Activated CD4-positive, alpha-beta T cell treated with anti-CD3 and anti-CD28 coated beads, Interleukin-2, amount 50 U/mL, for 4 hours (primary cell): ENCODE data around the gene NAA25.
"Not testable (repeated sequence)": the region's sequence is repeated elsewhere in the genome, so short reads cannot be mapped to it uniquely, and the experiment has no call there.

Experiments used
- DNase-seq, 2 experiments: peaks; one replicate each; pipeline ENCODE4 v3.0.0-alpha.2; 2020

Gene NAA25

DNA sequence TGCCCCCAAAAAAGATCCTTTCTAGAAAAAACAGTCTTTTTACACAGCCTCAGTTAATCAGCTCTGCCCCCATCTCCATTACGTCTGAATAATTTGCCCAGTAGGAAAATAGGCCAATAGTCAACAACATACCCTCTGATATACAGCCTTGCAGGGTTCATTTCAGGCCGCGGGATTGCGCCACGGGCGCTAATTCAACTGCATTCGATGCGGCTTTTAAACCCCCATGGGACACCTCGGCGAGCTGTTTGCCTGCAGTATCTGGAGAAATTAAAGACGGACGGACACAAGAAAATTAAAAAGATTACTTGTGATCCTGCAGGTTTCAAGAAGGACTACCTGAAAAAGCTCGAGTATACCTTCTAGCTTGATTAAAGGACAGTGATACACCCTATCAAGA is 59.2 kb downstream of the NAA25 start:
- no peak for DNase-seq

DNA sequence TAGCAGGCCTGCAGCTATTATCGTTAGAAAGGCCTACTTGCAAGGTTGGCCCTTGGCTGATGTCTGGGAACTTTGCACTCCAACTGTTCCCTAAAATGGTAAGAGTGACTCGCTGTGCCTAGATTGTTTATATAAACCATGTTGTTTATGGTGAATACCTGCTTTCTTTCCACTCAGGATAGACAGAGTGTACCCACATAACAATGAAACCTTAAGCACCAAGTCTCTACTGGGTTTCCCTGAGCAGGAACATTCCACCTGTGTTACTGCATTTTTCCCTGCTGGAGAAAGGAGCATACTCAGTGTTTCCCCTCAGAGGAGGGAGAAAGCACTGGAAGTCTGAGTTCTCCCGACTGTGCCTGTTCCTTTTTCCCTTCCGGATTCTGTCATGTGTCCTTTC is 62.6 kb downstream of the NAA25 start:
- DNase-seq: no peak

DNA sequence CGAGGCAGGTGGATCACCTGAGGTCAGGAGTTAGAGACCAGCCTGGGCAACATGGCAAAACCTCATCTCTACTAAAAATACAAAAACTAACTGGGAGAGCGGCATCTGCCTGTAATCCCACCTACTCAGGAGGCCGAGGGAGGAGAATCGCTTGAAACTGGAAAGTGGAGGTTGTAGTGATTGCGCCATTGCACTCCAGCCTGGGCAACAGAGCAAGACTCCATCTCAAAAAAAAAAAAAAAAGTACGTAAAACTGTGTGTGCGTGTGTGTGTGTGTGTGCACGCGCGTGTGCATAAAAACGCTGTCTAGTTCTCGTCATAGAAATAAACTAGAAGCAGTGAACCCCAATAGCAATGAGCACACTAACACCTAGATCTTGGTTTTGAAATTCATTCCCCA is 72.0 kb downstream of the NAA25 start:
- DNase-seq: not testable (repeated sequence)

DNA sequence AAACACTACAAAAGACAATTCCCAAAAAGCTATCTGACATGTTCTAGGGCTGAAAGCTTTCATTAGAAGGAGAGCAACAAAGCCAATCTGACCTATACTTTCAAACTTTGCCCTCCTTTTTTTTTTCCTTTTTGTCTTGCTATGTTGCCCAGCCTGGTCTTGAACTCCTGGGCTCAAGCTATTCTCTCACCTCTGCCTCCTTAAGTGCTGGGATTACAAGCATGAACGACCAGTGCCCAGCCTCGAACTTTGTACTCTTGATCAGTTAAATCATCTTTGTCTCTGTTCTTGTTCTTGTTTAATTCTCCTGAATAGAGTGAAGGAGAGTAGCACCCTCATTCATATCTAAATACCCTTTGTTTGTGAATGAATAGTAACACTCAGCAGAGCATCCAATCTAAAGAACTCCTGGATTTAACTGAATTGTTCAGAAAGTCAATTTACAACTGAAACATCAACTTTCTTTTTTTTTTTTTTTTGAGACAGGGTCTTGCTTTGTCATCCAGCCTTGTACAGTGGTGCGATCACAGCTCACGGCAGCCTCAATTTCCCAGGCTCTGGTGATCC is 73.3 kb downstream of the NAA25 start:
- DNase-seq: no peak

DNA sequence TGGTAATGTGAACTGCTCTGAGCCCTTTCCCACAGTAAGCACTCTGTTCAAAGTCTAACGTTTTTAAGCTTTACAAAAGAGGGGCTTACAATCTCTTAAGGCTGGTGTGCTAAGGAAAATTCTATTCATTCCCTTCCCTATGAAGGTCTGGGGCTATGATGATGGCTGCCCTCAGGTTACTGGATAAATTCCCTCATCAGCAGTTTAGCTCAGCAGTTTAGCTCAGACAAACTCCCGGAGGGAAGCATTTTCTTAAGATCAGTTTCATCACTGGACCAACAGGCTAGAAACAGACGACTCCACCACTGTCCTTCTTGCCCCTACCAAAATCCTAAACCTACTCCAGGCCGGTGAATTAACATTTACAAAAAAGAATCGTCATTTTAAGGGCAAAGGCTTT is 76.3 kb downstream of the NAA25 start:
- no peak for DNase-seq

DNA sequence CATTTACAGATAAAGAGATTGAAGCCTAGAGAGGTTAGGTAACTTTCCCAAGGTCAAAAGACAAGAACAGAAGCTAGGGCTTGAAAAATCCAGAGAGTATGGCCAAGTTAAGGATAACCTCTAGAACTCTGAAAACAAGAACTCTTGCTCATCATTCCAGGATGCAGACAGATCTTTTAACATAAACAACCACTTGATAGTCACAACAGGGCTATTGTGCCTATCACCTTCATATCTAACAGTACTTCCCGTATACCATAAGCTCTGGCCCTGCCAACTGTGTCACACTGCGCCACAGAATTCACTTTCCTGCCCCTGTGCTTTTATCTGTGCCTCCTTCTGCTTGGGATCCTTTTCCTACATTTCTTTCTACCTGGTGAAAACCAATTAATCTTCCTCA is 77.1 kb downstream of the NAA25 start:
- DNase-seq: no peak

DNA sequence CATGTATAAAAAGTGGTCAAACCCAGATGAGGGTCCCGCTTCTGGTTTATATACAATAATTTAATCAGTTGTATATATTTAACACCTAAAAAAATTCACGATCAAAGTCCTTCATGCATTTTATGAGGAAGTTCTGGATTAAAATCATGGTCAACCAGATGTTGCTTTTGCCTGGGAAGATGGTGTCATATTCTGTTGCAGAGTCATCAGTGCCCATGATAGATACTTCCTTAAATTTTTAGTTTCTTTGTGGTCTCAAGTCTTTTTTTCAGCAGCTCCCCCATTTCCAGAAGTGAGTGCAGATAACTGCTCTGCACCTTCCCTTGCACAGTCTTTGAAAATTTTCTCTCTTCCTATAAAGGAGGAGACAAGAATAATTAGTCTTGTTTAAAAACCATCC is 79.3 kb downstream of the NAA25 start:
- DNase-seq: no peak

DNA sequence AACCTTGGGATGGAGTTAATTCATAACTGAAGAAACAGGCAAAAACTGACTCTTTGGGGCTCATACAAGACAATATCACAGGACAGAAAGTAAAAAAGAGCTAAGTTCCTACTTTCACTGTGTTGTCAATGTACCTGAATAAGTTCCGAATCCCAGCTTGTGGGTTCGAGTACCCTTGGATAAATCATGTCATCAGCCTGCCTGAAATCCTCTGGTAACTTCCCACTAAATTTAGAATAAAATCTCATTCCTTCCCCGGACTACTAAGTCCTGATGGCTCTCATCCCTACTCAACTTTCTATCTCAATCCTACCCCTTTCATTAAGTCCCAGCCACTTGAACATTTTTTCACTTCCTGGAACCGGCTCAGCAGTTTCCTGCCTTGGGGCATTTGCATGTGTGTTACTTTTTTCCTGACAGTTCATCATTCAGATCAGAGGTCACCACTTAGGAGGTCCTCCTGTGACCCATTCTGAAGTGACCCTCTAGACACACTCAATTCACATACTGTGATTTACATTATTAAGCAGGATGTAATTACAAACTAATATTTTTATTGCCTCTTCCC is 82.7 kb downstream of the NAA25 start:
- no peak for DNase-seq

DNA sequence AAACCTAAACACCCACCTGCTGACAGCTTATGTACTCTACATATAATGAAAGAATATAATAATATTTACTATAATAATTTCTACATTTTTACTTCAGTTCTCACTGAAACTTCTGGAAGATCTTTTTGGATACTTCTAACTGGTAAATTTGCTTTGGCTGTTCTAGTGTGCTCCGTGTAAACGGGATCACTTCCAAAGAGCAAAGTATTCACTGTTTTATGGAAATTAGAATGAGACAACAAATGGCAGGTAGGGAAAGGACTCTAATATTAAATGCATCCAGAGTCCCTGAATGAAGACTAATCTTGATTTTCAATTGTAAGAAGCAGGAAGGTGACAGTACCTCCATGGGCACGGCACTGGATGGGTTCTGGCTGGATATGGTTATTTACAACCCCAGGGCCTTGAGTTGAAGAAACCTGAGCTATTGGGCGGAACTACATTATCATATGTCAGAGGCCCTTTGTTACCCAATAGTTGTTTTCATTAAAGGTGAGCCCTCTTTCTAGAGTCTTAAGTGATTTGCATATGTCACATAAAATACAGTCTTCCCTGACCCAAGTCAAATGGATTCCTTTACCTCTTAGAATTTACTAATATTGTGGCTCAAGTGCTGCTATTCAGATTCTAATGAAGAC is 84.7 kb downstream of the NAA25 start:
- no peak for DNase-seq

DNA sequence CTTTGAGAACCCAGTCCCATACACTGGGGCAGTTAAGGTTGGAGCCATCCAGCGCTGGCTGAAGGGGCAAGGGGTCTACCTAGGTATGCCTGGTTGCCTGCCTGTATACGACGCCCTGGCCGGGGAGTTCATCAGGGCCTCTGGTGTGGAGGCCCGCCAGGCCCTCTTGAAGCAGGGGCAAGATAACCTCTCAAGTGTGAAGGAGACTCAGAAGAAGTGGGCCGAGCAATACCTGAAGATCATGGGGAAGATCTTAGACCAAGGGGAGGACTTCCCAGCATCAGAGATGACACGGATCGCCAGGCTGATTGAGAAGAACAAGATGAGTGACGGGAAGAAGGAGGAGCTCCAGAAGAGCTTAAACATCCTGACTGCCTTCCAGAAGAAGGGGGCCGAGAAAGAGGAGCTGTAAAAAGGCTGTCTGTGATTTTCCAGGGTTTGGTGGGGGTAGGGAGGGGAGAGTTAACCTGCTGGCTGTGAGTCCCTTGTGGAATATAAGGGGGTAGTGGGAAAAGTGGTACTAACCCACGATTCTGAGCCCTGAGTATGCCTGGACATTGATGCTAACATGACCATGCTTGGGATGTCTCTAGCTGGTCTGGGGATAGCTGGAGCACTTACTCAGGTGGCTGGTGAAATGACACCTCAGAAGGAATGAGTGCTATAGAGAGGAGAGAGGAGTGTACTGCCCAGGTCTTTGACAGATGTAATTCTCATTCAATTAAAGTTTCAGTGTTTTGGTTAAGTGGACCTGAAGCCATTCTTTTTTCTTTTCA is 86.2 kb downstream of the NAA25 start:
- DNase-seq: no peak

DNA sequence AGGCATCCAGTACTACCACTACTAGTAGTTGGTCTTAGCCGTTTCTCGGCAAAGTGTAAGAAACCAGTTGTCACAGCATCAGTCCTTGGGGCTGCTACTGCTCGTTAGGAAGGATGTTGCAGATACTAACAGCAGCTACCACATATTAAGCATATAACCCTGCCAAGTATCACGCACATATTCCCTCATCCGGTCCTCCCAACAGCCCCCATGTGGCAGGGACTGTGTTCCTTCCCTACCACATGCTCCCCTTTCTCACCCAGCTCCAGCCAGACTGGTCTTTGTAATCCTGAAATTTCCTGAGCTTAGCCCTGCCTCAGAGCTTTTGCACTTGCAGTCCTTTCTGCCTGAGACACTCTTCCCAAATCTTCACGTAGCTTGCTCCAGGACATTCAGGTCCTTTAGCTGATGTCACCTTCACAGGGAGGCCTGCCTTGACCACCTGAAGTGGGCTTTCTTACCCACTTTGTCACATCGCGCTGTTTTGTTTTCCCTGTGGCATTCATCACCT is 87.6 kb downstream of the NAA25 start:
- DNase-seq: no peak

DNA sequence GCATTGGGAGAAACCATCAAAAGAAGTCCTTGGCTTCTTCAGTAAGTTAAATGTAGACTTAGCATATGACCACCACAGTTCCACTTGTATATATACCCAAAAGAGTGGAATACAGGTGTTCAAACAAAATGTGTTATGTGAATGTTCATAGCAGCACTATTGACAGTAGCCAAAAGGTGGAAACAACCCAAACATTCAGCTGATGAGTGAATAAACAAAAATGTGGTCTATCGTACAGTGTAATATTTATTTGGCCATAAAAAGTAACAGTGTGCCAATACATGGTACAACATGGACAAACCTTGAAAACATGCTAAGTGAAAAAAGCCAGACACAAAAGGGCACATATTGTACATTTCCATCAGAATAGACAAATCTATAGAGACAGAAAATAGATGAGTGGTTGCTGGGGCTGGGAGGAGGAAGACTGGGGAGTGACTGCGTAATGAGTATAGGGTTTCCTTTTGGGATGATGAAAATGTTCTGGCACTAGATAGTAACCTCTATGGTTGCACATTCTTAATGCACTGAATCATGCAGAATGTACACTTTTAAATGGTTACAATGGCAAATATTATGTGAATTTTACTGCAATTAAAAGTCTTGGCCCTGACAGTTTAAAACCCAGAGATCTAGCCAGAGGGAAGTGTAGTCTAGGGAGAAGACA is 89.9 kb downstream of the NAA25 start:
- DNase-seq: no peak

DNA sequence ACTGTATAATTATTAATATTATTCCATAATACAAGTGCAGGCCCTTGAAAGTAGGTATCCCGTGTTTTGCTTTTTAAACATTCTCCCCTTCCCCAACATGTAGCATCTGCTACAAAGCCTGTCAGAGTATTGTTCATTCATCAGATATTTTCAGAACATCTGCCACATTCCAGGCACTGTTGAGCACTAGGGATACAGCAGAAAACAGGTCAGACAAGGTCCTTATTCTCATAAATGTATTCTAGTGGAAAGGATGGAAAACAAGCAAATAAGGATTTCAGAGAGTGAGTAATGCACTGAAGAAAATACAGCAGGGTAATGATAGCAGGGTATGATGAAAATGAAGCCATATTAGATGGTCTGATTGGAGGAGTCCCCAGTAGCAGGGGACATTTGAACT is 91.5 kb downstream of the NAA25 start:
- DNase-seq: no peak

DNA sequence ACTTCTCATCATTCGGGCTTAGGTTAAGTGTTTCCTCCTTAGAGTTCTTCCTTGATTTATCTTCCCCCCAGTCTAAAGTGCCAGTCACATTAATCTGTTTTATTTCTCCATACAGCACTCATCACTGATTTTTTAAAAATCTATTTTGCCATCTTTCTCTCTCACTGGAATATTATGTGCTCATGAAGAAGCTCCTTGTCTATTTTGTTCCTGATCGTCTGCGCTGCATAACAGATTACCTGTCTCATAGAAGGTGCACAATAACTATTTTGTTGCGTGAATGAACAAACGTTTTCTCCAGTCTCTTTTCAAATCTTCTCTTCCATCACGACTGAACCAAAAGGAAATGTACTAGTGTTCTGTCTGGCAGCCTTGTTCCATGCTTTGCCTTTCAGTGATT is 92.6 kb downstream of the NAA25 start:
- no peak for DNase-seq

DNA sequence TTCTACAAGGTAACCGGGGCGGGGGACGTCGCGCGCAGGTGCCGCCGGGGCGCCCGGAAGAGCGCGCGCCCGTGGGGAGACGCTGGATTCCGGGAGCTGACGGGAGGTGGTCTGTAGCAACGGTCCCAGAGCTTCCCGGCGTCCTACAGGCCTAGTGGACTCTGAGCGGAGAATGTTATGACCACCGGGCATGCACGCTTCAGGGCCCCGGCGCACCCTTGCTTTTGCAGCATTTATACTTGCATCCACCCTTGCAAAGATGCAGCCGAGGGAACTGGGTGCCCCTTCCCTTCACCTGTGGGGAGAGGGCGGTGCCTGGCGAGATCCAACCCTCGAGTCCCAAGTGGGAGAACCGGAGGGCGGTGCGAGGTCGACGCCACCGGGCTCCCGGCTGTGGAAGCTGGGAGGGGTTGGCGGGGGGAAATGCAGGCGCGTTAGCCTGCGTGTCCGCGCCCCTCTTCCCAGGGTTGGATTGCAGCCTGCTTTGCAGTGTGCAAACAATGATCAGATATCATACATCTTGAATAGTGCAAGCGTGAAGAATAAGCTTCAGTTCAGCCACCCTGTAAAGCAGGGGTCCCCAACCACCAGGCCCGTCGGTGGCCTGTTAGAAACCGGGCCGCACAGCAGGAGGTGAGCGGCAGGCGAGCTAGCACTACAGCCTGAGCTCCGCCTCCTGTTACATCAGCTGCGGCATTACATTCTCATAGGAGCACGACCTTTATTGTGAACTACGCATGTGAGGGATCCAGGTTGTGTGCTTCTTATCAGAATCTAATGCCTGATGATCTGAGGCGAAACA is 94.8 kb downstream of the NAA25 start:
- peak; percentile 67 to 71 for DNase-seq

DNA sequence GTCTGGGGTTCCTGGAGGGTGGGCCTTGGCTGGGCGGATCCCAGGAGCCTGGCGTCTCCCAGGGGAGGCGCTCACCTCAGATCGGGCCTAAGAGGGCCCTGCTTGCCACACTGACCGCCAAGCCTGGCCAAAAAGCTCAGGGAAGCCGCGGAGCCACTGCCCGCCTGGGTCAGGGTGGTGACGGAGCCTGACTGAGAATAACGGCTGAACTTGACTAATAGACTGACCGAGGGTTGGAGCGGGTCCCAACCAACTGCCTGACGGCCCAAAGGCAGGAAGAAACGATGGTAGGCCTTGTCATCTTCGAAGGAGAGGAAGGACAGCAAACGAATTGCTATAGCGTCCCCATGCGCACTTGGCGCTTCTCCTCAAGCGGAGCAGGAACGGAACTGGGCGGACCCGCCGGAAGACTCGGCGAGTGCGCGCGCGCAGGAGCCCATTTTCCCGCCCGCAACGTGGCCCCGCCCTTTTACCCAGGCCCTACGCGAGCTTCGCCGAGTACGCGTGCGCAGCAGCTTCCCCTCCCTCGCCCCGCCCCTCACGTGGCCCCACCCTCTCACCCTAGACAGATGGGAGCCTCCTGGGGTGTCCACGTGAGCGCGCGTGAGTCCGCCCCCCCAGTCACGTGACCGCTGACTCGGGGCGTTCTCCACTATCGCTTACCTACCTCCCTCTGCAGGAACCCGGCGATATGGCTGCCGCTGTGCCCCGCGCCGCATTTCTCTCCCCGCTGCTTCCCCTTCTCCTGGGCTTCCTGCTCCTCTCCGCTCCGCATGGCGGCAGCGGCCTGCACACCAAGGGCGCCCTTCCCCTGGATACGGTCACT is 95.6 kb downstream of the NAA25 start, which contains the start of the genes ERP29 and TMEM116:
Gene ERP29 (plus strand): TSS at position 652 of the 826 bp plus-strand sequence. CDS start 40 bp downstream, at position 692.
Gene TMEM116 (minus strand): TSS at position 391 of the 826 bp plus-strand sequence. CDS start 7,895 bp downstream, outside the sequence.
- DNase-seq: peak; percentile 100

DNA sequence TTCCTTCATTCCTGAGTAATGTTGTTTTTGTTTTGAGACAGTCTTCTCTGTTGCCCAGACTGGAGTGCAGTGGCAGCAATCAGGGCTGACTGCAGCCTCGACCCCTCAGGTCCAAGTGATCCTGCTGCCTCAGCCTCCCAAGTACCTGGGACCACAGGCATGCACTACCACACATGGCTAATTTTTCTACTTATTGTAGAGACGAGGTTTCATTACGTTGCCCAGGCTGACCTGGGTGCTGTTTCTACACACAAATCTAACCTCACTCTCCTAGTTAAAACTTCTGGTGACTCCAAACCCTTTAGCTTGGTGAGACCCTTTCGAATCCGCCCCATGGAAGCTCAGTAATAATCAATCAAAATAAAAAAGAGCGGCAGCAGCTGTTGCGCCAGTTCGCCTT is 96.9 kb downstream of the NAA25 start:
- DNase-seq: no peak

DNA sequence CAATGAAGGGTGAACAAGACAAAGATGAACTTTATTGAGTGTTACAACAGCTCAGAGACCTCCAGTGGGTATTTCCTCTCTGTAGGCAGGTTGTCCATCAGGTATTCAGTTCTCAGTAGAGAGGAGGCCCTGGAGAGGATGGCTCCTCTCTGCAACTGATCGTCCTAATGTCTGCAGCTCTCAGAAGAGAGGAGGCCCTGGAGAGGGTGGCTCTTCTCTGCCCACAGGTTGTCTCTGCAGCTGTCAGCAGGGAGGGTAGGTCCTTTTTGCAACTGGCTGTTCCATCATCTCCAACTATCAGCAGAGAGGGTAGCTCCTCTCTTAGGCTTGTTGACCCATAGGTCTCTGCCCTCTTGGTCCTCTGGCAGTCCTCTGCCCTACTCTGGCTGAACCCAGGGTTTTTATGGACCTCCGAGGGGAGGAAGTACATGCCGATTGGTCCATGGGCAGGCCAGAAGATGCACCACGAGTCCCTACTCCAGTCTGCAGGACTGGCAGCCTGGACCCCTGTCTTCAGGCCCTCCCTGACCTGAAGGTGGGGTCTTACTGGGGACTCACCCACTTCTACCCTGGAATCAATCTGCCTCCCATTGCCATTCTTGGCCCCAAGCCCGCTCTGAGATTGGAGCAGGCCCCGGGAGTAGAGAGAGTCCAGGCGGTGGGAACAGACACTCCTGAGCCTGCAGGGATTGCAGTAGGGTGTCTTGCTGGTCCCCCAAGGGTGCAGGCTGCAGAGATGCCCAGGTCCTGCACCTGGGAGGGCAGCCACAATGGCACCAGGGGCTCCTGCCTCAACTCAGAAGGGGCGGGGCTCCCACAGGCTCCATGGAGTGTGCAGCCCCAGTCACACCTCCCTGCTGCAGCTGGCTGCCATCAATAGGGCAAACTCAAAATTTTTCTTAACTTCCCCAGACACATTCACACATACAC is 97.9 kb downstream of the NAA25 start:
- no peak for DNase-seq

DNA sequence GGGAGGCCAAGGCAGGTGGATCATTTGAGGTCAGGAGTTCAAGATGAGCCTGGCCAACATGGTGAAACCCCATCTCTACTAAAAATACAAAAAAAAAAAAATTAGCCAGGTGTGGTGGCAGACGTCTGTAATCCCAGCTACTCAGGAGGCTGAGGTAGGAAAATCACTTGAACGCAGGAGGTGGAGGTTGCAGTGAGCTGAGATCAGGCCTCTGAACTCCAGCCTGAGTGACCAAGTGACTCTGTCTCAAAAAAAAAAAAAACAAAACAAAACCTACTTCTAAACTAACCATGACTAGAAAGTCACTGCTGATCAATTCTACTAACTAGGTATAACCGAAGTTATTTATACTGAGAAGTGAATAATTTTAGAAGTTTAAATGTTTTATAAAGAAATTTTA is 99.0 kb downstream of the NAA25 start:
- DNase-seq: not testable (repeated sequence)

DNA sequence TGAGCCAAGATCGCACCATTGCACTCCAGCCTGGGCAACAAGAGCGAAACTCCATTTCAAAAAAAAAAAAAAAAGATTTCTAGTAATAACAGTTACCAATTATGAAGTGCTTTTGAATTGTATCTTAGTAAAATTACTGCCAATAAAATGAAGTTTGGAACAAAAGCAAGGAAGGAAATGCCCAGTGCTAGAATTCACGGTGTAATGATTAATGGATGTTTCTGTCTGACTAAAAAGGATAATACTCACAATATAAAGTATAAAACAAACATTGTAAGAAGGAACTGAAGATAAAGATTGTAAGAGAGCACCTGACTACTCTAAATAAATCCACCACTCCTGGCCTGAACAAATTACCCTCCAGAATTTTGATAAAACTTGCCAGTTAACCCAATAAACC is 99.7 kb downstream of the NAA25 start:
- no peak for DNase-seq
